ENCODE results near the gene MED13L.

MED13L gene

DNA sequence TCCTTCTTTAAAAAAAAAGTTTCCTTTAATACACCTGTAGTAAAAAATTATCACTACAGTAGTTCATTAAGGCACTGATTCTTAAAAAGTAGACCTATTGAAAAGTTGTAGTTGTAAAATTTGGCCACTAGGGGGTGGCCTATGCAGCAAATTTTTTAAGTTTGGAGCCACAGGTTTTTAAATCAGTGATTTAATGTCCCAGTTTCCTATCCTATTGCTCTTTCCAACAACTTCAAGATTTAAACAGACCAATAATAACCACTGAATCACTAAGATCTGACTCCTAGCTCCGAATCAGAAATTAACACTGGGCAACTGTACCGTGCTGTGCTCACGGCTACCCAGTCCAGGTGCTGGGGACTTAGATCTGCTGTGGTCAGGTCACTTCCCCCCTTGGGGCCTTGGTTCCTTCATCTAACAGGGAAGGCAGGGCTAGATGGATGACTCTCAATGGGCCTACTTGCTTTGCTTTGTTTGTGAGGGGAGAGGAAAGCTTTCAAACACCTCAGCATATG lies 279.3 kb downstream of the MED13L start:
- TF ChIP-seq, protein P1, sequence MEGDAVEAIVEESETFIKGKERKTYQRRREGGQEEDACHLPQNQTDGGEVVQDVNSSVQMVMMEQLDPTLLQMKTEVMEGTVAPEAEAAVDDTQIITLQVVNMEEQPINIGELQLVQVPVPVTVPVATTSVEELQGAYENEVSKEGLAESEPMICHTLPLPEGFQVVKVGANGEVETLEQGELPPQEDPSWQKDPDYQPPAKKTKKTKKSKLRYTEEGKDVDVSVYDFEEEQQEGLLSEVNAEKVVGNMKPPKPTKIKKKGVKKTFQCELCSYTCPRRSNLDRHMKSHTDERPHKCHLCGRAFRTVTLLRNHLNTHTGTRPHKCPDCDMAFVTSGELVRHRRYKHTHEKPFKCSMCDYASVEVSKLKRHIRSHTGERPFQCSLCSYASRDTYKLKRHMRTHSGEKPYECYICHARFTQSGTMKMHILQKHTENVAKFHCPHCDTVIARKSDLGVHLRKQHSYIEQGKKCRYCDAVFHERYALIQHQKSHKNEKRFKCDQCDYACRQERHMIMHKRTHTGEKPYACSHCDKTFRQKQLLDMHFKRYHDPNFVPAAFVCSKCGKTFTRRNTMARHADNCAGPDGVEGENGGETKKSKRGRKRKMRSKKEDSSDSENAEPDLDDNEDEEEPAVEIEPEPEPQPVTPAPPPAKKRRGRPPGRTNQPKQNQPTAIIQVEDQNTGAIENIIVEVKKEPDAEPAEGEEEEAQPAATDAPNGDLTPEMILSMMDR (IDR thresholded peaks at IDR 0.05; ENCODE audit: low read depth, low read length) = peak; percentile 64
- DNase-seq (ENCODE audit: extremely low read depth, low read depth) = peak; percentile 47

GRCh38 chr12:115993737-115994136 lies 283.8 kb downstream of the MED13L start:
- no peak for DNase-seq (ENCODE audit: extremely low read depth, low read depth)
- TF ChIP-seq, protein P1 (IDR thresholded peaks at IDR 0.05; ENCODE audit: low read depth, low read length) = no peak

- DNase-seq (ENCODE audit: extremely low read depth, low read depth) = no peak
- TF ChIP-seq, protein P1 (IDR thresholded peaks at IDR 0.05; ENCODE audit: low read depth, low read length) = no peak
Observed at GRCh38 chr12:115990241-115990640, 287.3 kb downstream of the MED13L start.

GRCh38 chr12:115988625-115989563 lies 288.6 kb downstream of the MED13L start:
- no peak for DNase-seq (ENCODE audit: extremely low read depth, low read depth)
- TF ChIP-seq, protein P1 (IDR thresholded peaks at IDR 0.05; ENCODE audit: low read depth, low read length) = no peak

- no peak for DNase-seq (ENCODE audit: extremely low read depth, low read depth)
- TF ChIP-seq, protein P1 (IDR thresholded peaks at IDR 0.05; ENCODE audit: low read depth, low read length) = no peak
Observed at GRCh38 chr12:115988212-115988611, 289.3 kb downstream of the MED13L start.

GRCh38 chr12:115984616-115985015 lies 292.9 kb downstream of the MED13L start:
- TF ChIP-seq, protein P1 (IDR thresholded peaks at IDR 0.05; ENCODE audit: low read depth, low read length) = no peak
- DNase-seq (ENCODE audit: extremely low read depth, low read depth) = no peak

DNA sequence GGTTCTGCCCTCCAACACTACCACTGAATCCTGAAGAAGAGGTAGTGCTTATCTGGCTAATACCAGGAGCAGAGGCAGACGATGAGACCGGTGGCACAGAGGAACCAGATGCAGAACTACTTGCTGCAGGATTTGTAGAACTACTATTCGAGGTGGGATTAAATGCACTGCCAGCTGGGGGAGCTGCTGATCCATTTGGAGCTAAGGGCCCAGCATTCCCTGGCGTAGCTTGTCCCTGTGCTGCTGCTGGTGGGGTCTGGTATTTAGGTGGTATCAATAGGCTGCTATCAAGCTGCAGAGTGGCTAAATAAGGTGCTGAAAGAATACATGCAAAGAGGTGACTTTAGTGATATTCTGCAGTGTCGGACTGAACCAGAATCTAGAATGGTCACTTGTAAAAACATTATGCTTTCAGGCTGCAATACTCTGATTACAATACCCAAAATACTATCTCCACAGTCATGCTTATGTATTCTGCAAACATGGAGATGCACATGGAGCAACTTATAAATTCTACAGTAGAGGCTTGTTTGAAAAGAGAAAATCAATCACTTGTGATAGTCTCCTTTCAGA lies 294.2 kb downstream of the MED13L start:
- no peak for DNase-seq (ENCODE audit: extremely low read depth, low read depth)

More for the DNA sequence above, 294.2 kb downstream of the MED13L start:
- TF ChIP-seq, protein P1 (IDR thresholded peaks at IDR 0.05; ENCODE audit: low read depth, low read length) = peak; percentile 27
